Activated naive CD8-positive, alpha-beta T cell (primary cell): Measurements from ENCODE around the gene ZBTB32.
A peak's percentile ranks its signal among the peaks of the same experiment; 100 is the strongest.

ENCODE experiments used
- H3K27ac Mint-ChIP-seq: one replicate; pipeline ENCODE4 v1.8.0; 2021; ENCODE audit warnings: mixed read lengths
- H3K27me3 Mint-ChIP-seq: one replicate; pipeline ENCODE4 v1.8.0; 2021; ENCODE audit warnings: mixed read lengths
- H3K36me3 Mint-ChIP-seq: one replicate; pipeline ENCODE4 v1.8.0; 2021; ENCODE audit warnings: mixed read lengths
- H3K4me1 Mint-ChIP-seq: one replicate; pipeline ENCODE4 v1.8.0; 2021; ENCODE audit warnings: low read depth, mixed read lengths
- H3K4me3 Mint-ChIP-seq: one replicate; pipeline ENCODE4 v1.8.0; 2021; ENCODE audit warnings: mild to moderate bottlenecking, mixed read lengths
- H3K9me3 Mint-ChIP-seq: one replicate; pipeline ENCODE4 v1.8.0; 2021; ENCODE audit warnings: low read depth, mixed read lengths

ZBTB32 gene

DNA sequence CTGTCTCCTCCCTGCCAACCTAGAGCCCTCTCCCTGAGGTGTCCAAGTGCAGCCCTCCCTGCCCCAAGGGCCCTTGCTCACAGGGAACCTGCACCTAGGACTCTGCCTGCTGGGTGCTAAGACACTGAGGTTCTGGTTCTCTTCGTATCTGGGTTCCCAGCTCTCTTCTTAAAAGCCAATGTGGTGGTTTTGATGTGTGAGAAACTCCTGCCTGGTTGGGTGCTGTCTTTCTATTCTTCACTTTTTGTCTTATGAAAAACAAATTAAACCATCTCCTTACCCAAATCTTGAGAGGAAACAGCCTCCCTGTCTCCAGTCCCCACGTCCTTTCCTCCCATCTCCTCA lies 9.1 kb downstream of the ZBTB32 start:
- peak overlapping the region; percentile 99 for H3K27ac Mint-ChIP-seq
- peak overlapping the region; percentile 93 for H3K4me3 Mint-ChIP-seq
- H3K27me3 Mint-ChIP-seq = no peaks in the 10 kb centered on the region
- no peaks in the 10 kb centered on the region for H3K9me3 Mint-ChIP-seq
- peaks cover 53% of the 10 kb centered on the region for H3K4me1 Mint-ChIP-seq
- H3K36me3 Mint-ChIP-seq = peaks cover 7% of the 10 kb centered on the region

DNA sequence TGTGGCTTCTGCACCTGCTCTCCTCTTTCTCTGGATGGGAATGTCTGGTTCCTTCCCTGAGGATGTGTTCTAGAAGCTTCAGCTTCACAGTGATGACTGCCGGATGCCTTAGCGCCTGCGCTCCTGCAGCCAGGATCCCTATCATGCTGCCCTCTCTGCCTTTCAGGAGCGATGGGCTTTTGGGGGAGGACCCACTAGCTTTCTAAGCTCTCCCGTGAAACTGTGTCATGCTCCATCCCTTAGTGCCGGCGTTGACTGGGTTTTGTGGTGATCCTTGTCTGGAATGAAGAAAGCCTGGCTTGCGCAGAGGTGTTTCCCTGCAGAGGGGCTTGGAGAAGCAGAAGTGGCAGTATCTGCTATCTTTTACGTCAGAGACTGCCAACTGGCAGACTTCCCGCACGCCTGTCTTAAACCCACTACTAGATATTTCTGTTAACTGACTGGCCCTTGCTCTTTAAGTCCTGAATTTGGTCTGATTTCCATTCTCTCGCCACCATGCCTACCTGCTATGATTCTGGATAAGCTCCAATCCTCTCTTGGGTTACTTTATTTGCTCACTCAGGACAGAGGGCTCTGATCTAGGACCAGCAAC lies 9.6 kb downstream of the ZBTB32 start:
- H3K9me3 Mint-ChIP-seq = no peaks in the 10 kb centered on the region
- H3K27me3 Mint-ChIP-seq = no peaks in the 10 kb centered on the region
- peaks cover 7% of the 10 kb centered on the region for H3K36me3 Mint-ChIP-seq
- peaks cover 53% of the 10 kb centered on the region for H3K4me1 Mint-ChIP-seq
- peak overlapping the region; percentile 99 for H3K27ac Mint-ChIP-seq
- H3K4me3 Mint-ChIP-seq = peak overlapping the region; percentile 93

DNA sequence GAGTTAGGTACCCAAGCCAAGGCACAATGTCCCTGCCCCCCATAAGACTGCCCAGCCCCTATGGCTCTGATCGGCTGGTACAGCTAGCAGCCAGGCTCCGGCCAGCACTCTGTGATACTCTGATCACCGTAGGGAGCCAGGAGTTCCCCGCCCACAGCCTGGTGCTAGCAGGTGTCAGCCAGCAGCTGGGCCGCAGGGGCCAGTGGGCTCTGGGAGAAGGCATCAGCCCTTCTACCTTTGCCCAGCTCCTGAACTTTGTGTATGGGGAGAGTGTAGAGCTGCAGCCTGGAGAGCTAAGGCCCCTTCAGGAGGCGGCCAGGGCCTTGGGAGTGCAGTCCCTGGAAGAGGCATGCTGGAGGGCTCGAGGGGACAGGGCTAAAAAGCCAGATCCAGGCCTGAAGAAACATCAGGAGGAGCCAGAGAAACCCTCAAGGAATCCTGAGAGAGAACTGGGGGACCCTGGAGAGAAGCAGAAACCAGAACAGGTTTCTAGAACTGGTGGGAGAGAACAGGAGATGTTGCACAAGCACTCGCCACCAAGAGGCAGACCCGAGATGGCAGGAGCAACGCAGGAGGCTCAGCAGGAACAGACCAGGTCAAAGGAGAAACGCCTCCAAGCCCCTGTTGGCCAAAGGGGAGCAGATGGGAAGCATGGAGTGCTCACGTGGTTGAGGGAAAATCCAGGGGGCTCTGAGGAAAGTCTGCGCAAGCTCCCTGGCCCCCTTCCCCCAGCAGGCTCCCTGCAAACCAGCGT lies 10.4 kb downstream of the ZBTB32 start:
- Mint-ChIP-seq H3K4me3 (peak overlapping the region; percentile 93), H3K4me1 (peaks cover 60% of the 10 kb centered on the region), H3K27ac (peak overlapping the region; percentile 99), H3K9me3 (no peaks in the 10 kb centered on the region), H3K27me3 (no peaks in the 10 kb centered on the region), H3K36me3 (peaks cover 7% of the 10 kb centered on the region)

DNA sequence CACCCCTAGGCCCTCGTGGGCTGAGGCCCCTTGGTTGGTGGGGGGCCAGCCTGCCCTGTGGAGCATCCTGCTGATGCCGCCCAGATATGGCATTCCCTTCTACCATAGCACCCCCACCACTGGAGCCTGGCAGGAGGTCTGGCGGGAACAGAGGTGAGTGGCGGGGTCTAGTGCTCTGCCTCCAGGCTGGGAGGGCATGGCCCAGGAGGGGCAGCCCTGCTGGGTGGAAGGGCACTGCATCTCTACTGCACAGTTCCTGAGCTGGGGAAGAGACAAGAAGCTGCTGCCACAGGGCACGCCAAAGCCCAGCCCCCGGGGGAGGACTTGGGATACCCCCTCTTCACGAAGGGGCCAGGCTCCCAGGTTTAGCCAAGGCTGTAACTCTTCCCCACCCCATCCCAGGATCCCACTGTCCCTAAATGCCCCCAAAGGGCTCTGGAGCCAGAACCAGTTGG lies 11.0 kb downstream of the ZBTB32 start:
- Mint-ChIP-seq H3K9me3 (no peaks in the 10 kb centered on the region), H3K36me3 (peaks cover 7% of the 10 kb centered on the region), H3K4me1 (peaks cover 59% of the 10 kb centered on the region), H3K27ac (peak overlapping the region; percentile 96), H3K4me3 (peak overlapping the region; percentile 93), H3K27me3 (no peaks in the 10 kb centered on the region)

DNA sequence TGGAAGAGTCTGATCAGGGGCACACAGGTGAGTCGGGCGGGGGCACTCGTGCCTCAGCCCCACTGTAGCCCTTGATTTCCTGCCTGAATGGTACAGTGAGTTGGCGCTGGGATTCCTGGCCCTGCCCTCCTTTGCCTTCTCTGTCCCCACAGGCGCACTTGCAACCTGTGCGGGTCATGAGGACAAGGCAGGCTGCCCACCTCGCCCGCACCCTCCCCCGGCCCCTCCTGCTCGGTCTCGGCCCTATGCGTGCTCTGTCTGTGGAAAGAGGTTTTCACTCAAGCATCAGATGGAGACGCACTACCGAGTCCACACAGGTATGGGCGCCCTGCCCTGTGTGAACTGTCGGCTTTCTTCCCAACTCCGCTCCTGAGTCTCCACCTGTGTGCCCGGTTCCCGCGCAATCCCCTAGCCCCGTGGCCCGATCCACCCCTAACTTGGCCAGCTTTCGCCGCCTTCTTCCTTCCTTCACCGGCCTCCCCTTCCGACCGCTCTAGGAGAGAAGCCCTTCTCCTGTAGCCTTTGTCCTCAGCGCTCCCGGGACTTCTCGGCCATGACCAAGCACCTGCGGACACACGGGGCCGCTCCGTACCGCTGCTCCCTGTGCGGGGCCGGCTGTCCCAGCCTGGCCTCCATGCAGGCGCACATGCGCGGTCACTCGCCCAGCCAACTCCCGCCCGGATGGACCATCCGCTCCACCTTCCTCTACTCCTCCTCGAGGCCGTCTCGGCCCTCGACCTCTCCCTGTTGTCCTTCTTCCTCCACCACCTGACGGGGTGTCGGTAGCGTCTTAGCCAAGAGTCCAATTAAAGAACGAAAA lies 11.8 kb downstream of the ZBTB32 start:
- Mint-ChIP-seq H3K4me1 (peaks cover 51% of the 10 kb centered on the region), H3K27me3 (no peaks in the 10 kb centered on the region), H3K4me3 (peak overlapping the region; percentile 93), H3K36me3 (peaks cover 7% of the 10 kb centered on the region), H3K9me3 (no peaks in the 10 kb centered on the region), H3K27ac (peak overlapping the region; percentile 96)

DNA sequence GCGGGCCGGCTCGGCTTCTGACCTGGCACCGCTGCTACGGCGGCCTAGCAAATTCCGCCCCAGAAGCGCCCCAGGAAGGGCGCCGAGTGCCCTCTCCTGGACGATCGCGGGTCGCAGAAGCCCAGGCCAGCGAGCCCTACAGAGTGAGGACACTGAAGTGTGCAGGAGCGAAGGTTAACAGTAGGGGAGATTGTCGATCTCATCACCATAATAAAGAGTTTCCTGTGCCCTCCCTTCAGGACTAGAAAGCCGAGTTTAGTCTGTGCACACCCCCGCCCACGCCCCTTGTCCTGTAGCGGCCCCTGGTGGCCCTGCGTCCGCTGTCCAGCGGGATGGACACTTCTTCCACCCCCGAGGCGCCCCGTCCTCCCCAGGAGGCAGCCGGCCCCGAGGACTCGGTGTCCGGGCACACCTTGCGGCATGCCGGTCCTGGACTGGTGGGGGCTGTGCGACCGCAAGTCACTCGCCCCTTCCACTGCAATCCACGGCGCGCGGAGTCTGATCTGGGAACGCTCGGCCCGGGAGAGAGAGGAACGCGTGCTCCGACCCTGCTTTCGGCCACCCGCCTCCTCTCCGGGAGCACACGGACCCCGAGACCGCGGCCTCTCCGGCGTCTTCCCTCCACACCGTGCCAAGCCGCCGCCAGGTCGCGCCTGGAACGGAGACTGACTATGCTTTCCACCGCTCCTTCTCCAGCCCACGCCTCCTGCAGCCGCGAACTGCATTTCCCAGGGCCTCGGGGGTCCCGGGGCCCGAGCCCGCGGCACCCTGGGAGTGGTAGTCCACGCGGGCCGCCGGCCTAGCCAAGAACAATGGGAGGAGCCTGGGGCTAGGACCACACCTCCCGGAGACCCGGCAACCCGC lies 12.7 kb downstream of the ZBTB32 start:
- H3K9me3 Mint-ChIP-seq = no peaks in the 10 kb centered on the region
- H3K27ac Mint-ChIP-seq = peak overlapping the region; percentile 96
- peaks cover 7% of the 10 kb centered on the region for H3K36me3 Mint-ChIP-seq
- peak overlapping the region; percentile 93 for H3K4me3 Mint-ChIP-seq
- H3K27me3 Mint-ChIP-seq = no peaks in the 10 kb centered on the region
- peaks cover 51% of the 10 kb centered on the region for H3K4me1 Mint-ChIP-seq

DNA sequence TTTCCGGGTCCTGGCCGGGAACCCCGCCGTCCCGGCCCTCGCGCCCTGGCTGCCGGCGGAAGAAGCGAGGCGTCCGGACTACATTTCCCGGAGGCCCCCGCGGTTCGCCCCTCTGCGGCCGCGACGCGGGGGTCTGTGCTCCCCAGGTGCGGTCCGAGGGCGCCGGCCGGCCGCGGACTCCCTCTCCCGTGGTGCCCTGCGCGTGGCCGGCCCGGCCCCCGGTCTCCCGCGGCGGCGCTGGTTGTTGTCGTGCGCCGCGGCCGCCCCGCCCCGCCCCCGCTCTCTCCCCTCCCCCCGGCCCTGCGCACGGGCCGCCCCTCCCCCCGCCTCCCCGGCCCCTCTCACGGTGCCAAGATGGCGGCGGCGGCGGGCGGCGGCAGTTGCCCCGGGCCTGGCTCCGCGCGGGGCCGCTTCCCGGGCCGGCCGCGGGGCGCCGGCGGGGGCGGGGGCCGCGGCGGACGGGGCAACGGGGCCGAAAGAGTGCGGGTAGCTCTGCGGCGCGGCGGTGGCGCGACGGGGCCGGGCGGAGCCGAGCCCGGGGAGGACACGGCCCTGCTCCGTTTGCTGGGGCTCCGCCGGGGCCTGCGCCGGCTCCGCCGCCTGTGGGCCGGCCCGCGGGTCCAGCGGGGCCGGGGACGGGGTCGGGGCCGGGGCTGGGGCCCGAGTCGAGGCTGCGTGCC lies 13.4 kb downstream of the ZBTB32 start, which contains the start of gene KMT2B:
Gene KMT2B (plus strand): TSS at position 339 of the 680 bp plus-strand sequence. CDS start 16 bp downstream, at position 355.
- H3K9me3 Mint-ChIP-seq = no peaks in the 10 kb centered on the region
- H3K4me3 Mint-ChIP-seq = peak within 1 kb of the TSS; percentile 93
- H3K27ac Mint-ChIP-seq = peak within 1 kb of the TSS; percentile 96
- H3K36me3 Mint-ChIP-seq = peaks cover 7% of the 10 kb centered on the region
- H3K27me3 Mint-ChIP-seq = no peaks in the 10 kb centered on the region
- peaks cover 45% of the 10 kb centered on the region for H3K4me1 Mint-ChIP-seq

DNA sequence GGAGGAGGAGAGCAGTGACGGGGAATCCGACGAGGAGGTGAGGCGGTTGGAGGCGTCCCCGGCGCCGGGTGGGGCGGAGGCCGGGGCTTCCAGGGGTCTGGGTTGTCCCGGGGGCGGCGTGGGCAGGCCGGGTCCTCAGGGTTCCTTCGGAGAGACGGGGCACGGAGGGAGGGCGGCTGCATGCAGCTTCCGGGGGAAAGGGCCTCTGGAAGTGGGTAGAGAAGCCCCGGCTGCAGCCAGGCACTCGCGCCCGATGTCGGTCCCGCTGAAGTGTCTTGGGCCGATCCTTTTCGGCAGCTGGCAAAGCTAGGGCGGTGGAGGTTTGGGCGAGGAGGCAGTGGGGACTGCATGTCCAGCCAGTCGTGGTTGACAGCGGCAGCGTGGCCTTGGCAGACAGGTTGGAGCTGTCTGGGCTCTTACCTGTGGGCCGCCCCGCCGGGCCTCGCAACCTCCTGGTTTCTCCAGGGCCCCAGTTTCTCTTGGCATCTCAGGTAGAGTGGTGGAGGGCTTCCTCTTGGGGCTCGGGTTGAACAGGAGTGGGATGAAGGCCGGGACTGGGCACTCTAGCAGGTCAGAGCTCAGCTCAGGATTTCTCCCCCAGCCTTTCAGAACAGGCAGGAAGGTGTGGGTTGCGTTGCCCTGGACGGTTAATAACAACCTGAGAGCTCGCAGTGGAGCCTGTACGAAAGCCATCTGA lies 14.1 kb downstream of the ZBTB32 start:
- Mint-ChIP-seq H3K36me3 (peaks cover 7% of the 10 kb centered on the region), H3K4me3 (peak overlapping the region; percentile 93), H3K27ac (peak overlapping the region; percentile 85), H3K27me3 (no peaks in the 10 kb centered on the region), H3K4me1 (peaks cover 41% of the 10 kb centered on the region), H3K9me3 (no peaks in the 10 kb centered on the region)

DNA sequence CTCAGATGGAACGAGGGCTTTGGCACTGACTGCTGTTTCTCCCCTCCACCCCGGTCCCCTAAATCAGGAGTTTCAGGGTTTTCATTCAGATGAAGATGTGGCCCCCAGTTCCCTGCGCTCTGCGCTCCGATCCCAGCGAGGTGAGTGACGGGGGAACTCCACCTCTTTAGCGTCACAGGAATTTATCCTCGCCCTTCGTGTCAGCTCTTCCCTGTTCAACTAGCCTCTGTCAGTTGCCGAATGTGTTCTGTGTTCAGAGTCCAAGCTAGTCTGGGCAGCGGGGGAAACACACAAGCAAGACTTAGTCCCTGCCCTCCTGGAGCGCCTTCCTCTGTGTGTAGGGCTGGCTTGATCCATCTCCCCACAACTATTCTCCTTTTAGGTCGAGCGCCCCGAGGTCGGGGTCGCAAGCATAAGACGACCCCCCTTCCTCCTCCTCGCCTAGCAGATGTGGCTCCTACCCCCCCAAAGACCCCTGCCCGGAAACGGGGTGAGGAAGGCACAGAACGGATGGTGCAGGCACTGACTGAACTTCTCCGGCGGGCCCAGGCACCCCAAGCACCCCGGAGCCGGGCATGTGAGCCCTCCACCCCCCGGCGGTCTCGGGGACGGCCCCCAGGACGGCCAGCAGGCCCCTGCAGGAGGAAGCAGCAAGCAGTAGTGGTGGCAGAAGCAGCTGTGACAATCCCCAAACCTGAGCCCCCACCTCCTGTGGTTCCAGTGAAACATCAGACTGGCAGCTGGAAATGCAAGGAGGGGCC lies 15.2 kb downstream of the ZBTB32 start:
- H3K4me3 Mint-ChIP-seq = peak overlapping the region; percentile 93
- H3K9me3 Mint-ChIP-seq = no peaks in the 10 kb centered on the region
- H3K27me3 Mint-ChIP-seq = no peaks in the 10 kb centered on the region
- H3K27ac Mint-ChIP-seq = peak overlapping the region; percentile 64
- H3K36me3 Mint-ChIP-seq = peaks cover 4% of the 10 kb centered on the region
- H3K4me1 Mint-ChIP-seq = peaks cover 30% of the 10 kb centered on the region

DNA sequence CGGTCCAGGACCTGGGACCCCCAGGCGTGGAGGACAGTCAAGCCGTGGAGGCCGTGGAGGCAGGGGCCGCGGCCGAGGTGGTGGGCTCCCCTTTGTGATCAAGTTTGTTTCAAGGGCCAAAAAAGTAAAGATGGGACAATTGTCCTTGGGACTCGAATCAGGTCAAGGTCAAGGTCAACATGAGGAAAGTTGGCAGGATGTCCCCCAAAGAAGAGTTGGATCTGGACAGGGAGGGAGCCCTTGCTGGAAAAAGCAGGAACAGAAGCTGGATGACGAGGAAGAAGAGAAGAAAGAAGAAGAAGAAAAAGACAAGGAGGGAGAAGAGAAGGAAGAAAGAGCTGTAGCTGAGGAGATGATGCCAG lies 15.8 kb downstream of the ZBTB32 start:
- H3K27ac Mint-ChIP-seq = peak overlapping the region; percentile 64
- peaks cover 4% of the 10 kb centered on the region for H3K36me3 Mint-ChIP-seq
- peak overlapping the region; percentile 58 for H3K4me3 Mint-ChIP-seq

DNA sequence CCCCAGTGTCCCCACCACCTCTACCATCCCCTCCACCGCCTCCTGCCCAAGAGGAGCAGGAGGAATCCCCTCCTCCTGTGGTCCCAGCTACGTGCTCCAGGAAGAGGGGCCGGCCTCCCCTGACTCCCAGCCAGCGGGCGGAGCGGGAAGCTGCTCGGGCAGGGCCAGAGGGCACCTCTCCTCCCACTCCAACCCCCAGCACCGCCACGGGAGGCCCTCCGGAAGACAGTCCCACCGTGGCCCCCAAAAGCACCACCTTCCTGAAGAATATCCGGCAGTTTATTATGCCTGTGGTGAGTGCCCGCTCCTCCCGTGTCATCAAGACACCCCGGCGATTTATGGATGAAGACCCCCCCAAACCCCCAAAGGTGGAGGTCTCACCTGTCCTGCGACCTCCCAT lies 16.3 kb downstream of the ZBTB32 start:
- peaks cover 4% of the 10 kb centered on the region for H3K36me3 Mint-ChIP-seq
- H3K27ac Mint-ChIP-seq = no peak overlapping the region
- no peaks in the 10 kb centered on the region for H3K9me3 Mint-ChIP-seq
- H3K4me1 Mint-ChIP-seq = peaks cover 25% of the 10 kb centered on the region
- H3K27me3 Mint-ChIP-seq = no peaks in the 10 kb centered on the region
- H3K4me3 Mint-ChIP-seq = no peak overlapping the region

More for the DNA sequence above, 15.8 kb downstream of the ZBTB32 start:
- Mint-ChIP-seq H3K9me3 (no peaks in the 10 kb centered on the region), H3K4me1 (peaks cover 26% of the 10 kb centered on the region), H3K27me3 (no peaks in the 10 kb centered on the region)

DNA sequence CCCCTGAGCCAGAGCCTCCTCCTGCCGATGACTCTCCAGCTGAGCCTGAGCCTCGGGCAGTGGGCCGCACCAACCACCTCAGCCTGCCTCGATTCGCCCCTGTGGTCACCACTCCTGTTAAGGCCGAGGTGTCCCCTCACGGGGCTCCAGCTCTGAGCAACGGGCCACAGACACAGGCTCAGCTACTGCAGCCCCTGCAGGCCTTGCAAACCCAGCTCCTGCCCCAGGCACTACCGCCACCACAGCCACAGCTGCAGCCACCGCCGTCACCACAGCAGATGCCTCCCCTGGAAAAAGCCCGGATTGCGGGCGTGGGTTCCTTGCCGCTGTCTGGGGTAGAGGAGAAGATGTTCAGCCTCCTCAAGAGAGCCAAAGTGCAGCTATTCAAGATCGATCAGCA lies 17.0 kb downstream of the ZBTB32 start:
- no peak overlapping the region for H3K27ac Mint-ChIP-seq
- H3K27me3 Mint-ChIP-seq = no peaks in the 10 kb centered on the region
- no peak overlapping the region for H3K4me3 Mint-ChIP-seq
- H3K9me3 Mint-ChIP-seq = no peaks in the 10 kb centered on the region
- H3K36me3 Mint-ChIP-seq = peaks cover 4% of the 10 kb centered on the region
- peaks cover 20% of the 10 kb centered on the region for H3K4me1 Mint-ChIP-seq

DNA sequence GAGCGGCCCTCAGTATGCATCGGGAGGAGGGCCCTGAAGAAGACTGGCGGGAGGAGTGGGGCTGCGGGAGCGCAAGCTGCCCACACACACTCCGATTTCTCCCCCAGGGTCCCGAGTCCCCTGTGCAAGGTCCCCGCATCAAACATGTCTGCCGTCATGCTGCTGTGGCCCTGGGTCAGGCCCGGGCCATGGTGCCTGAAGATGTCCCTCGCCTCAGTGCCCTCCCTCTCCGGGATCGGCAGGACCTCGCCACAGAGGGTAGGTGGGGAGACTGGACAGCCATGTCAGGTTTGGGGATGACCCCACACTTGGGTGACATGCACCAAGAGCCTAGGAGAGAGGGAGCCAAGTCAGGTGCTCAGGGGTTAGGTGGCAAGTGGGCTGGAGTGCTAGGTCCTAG lies 18.1 kb downstream of the ZBTB32 start:
- H3K27me3 Mint-ChIP-seq = no peaks in the 10 kb centered on the region
- H3K27ac Mint-ChIP-seq = no peak overlapping the region
- no peak overlapping the region for H3K4me3 Mint-ChIP-seq
- peaks cover 17% of the 10 kb centered on the region for H3K4me1 Mint-ChIP-seq
- H3K36me3 Mint-ChIP-seq = no peaks in the 10 kb centered on the region
- H3K9me3 Mint-ChIP-seq = no peaks in the 10 kb centered on the region
